ENCODE measurements around the gene NUP133. TPM values are rescaled to one million over a fixed set of nuclear protein-coding genes. Genes with fewer than 3 reads are reported as not detected.
A peak's percentile ranks its signal among the peaks of the same experiment; 100 is the strongest.

Gene NUP133
- total and polyA plus RNA-seq, 2 donors (not counting 1 experiment from before 2014, with no cell fraction given), result 10.5 to 50.5 TPM

DNA sequence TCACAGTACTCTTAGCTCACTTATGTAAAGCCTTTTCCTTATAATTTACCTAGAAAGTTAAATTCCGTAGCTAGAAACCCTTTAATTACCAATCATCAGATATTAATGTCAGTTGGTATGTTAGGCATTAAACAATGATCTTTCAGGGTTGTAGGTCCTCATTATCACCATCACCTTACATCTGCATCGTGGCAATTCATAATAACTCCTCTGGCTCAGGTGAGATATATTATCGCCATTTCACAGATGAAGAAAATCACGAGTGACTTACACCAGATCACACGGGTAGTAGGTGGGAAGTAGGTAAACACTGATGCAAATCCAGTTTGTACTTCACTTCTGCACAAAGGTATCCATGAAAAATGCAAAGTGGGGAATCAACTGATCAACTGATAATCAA, 639 bp downstream of the NUP133 start:
- no CpG with 5 or more reads among the region's 5 CpGs for WGBS (ENCODE audit: insufficient coverage)
- peaks cover 0 to 8% of the 10 kb centered on the region in 2 experiments for H3K36me3 ChIP-seq (replicated peaks in 1 of 2; ENCODE audit: control extremely low read depth in 1 of 2, control insufficient read depth in 1 of 2, extremely low read depth in 1 of 2, insufficient read depth in 2 of 2, low read length in 1 of 2)
- TF ChIP-seq, protein P1, sequence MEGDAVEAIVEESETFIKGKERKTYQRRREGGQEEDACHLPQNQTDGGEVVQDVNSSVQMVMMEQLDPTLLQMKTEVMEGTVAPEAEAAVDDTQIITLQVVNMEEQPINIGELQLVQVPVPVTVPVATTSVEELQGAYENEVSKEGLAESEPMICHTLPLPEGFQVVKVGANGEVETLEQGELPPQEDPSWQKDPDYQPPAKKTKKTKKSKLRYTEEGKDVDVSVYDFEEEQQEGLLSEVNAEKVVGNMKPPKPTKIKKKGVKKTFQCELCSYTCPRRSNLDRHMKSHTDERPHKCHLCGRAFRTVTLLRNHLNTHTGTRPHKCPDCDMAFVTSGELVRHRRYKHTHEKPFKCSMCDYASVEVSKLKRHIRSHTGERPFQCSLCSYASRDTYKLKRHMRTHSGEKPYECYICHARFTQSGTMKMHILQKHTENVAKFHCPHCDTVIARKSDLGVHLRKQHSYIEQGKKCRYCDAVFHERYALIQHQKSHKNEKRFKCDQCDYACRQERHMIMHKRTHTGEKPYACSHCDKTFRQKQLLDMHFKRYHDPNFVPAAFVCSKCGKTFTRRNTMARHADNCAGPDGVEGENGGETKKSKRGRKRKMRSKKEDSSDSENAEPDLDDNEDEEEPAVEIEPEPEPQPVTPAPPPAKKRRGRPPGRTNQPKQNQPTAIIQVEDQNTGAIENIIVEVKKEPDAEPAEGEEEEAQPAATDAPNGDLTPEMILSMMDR (IDR thresholded peaks at IDR 0.05), result no peak
- TF ChIP-seq EZH2 (IDR thresholded peaks at IDR 0.05; ENCODE audit: borderline replicate concordance, insufficient read depth, low read depth, low read length, poor library complexity, severe bottlenecking), result no peak
- ATAC-seq (ENCODE audit: low read depth) (no peak), DNase-seq (no peak)
- Mint-ChIP-seq H3K4me1 (peaks cover 23% of the 10 kb centered on the region), H3K27ac (peak overlapping the region; percentile 99), H3K4me3 (peak overlapping the region; percentile 96), H3K9me3 (ENCODE audit: insufficient read depth) (no peaks in the 10 kb centered on the region), H3K27me3 (no peaks in the 10 kb centered on the region)
- peak overlapping the region; percentile 86 for H2AFZ ChIP-seq (ENCODE audit: insufficient read depth, low read depth, low read length, poor library complexity, severe bottlenecking)
- peaks cover 0 to 4% (median 0%) of the 10 kb centered on the region in 3 donors for H3K9me3 ChIP-seq (ENCODE audit: control extremely low read depth in 1 of 3, control insufficient read depth in 2 of 3, insufficient read depth in 1 of 3, low read length in 2 of 3)
- no peaks in the 10 kb centered on the region for H3K27me3 ChIP-seq (replicated peaks in 1 of 4; ENCODE audit: control extremely low read depth in 1 of 4, control insufficient read depth in 3 of 4, insufficient read depth in 4 of 4, low read length in 3 of 4)
- peak overlapping the region; percentile 94 for H3K9ac ChIP-seq (ENCODE audit: low read length)
- H3K27ac ChIP-seq (ENCODE audit: low read length in 2 of 2), result peak overlapping the region; percentile 93 to 94
- H4K20me1 ChIP-seq (ENCODE audit: control insufficient read depth, insufficient read depth, low read length, poor library complexity, severe bottlenecking), result no peaks in the 10 kb centered on the region
- intact Hi-C loops (cut with micrococcal nuclease), result loop anchor here (5.0 to 10.0 kb wide), 3 partner anchors 1135 to 1735 kb away; partner anchors contain the start of genes C1orf35, COG2, GNPAT and MRPL55
- ChIA-PET CTCF (interaction anchor here (1.3 to 2.7 kb wide), 3 partner anchors 26 to 1830 kb away, joined by 3 to 27 read pairs (median 3); partner anchors contain the start of genes EXOC8 and SPRTN), POLR2A (interaction anchor here (0.6 to 1.6 kb wide), 2 partner anchors 28 to 1733 kb away, joined by 3 to 9 read pairs; no protein-coding TSS in a partner anchor)
- peaks cover 14 to 17% of the 10 kb centered on the region in 2 donors for H3K4me1 ChIP-seq (ENCODE audit: control insufficient read depth in 2 of 2, insufficient read depth in 2 of 2, low read length in 2 of 2)
- peaks cover 38% of the 10 kb centered on the region for H3K79me2 ChIP-seq (ENCODE audit: control insufficient read depth, insufficient read depth, low read length)
- H3K4me3 ChIP-seq (ENCODE audit: control extremely low read depth in 1 of 5, extremely low read depth in 1 of 5, insufficient read depth in 1 of 5, low read depth in 2 of 5, low read length in 4 of 5), result peak overlapping the region; percentile 87 to 99 (median 92)
- peak overlapping the region; percentile 91 for H3K4me2 ChIP-seq (replicated peaks; ENCODE audit: low read depth, low read length, poor library complexity, severe bottlenecking)

DNA sequence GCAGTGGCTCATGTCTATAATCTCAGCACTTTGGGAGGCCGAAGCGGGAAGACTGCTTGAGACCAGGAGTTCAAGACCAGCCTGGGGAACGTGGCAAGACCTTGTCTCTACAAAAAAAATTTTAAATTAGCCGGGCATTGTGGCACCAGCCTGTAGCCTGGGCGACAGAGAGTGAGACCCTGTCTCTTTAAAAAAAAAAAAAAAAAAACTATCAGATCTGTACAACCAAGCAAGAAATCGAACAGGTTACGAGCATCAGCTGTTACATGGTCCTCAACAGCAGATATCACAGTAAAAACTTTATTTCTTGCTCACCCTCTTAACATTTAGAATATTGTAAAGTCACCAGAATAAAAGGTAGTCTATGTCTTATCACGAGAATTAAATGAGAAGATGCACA, 1.5 kb downstream of the NUP133 start:
- WGBS (ENCODE audit: insufficient coverage), result 100% methylated on average over 3 of the region's 8 CpGs
- Histone ChIP-seq H3K9me3 (ENCODE audit: control extremely low read depth in 1 of 3, control insufficient read depth in 2 of 3, insufficient read depth in 1 of 3, low read length in 2 of 3) (peaks cover 0 to 4% (median 0%) of the 10 kb centered on the region in 3 donors), H3K9ac (ENCODE audit: low read length) (no peak overlapping the region), H3K36me3 (replicated peaks in 1 of 2; ENCODE audit: control extremely low read depth in 1 of 2, control insufficient read depth in 1 of 2, extremely low read depth in 1 of 2, insufficient read depth in 2 of 2, low read length in 1 of 2) (peaks cover 1 to 11% of the 10 kb centered on the region in 2 experiments), H3K4me1 (ENCODE audit: control insufficient read depth in 2 of 2, insufficient read depth in 2 of 2, low read length in 2 of 2) (peaks cover 14 to 17% of the 10 kb centered on the region in 2 donors), H3K27me3 (replicated peaks in 1 of 4; ENCODE audit: control extremely low read depth in 1 of 4, control insufficient read depth in 3 of 4, insufficient read depth in 4 of 4, low read length in 3 of 4) (no peaks in the 10 kb centered on the region), H4K20me1 (ENCODE audit: control insufficient read depth, insufficient read depth, low read length, poor library complexity, severe bottlenecking) (no peaks in the 10 kb centered on the region), H3K4me2 (replicated peaks; ENCODE audit: low read depth, low read length, poor library complexity, severe bottlenecking) (peak overlapping the region; percentile 1), H3K79me2 (ENCODE audit: control insufficient read depth, insufficient read depth, low read length) (peaks cover 38% of the 10 kb centered on the region), H3K4me3 (ENCODE audit: control extremely low read depth in 1 of 5, extremely low read depth in 1 of 5, insufficient read depth in 1 of 5, low read depth in 2 of 5, low read length in 4 of 5) (no peak overlapping the region), H3K27ac (ENCODE audit: low read length in 2 of 2) (peak overlapping the region in 1 of 2 donors; percentile 93), H2AFZ (ENCODE audit: insufficient read depth, low read depth, low read length, poor library complexity, severe bottlenecking) (no peak overlapping the region)
- Mint-ChIP-seq H3K27me3 (no peaks in the 10 kb centered on the region), H3K4me1 (peaks cover 23% of the 10 kb centered on the region), H3K4me3 (peak overlapping the region; percentile 62), H3K27ac (no peak overlapping the region), H3K9me3 (ENCODE audit: insufficient read depth) (no peaks in the 10 kb centered on the region)
- CTCF ChIA-PET, result interaction anchor here (0.7 to 1.0 kb wide), 3 partner anchors 250 to 842 kb away, joined by 4 to 5 read pairs (median 4); no protein-coding TSS in a partner anchor
- ATAC-seq (ENCODE audit: low read depth) (no peak), DNase-seq (no peak)
- intact Hi-C loops (cut with micrococcal nuclease), result loop anchor here (5.0 to 10.0 kb wide), 3 partner anchors 1136 to 1736 kb away; partner anchors contain the start of genes C1orf35, COG2, GNPAT and MRPL55
- no peak for TF ChIP-seq EZH2 (IDR thresholded peaks at IDR 0.05; ENCODE audit: borderline replicate concordance, insufficient read depth, low read depth, low read length, poor library complexity, severe bottlenecking)
- TF ChIP-seq, protein P1 (IDR thresholded peaks at IDR 0.05), result no peak
- POLR2A ChIA-PET, result no interaction called here
